Sigmoid colon (tissue), 4 donors: Measurements from ENCODE around the gene ZNF219.

Experiments used
- EP300 ChIP-seq, 4 donors: sonication (generic); formaldehyde crosslinking; IDR thresholded peaks; one replicate each; pipeline ENCODE4 v1.6.1; 2017; ENCODE audit warnings: antibody characterized with exemption in 4 of 4
- TF ChIP-seq, protein P1 (sequence below), 4 experiments: fragments of 450-650 bp in 3 of 4; fragments of 200-600 bp in 1 of 4; IDR thresholded peaks; one replicate each; pipeline ENCODE4 v1.5.1; 2016 to 2019; ENCODE audit warnings: antibody characterized with exemption in 4 of 4, mild to moderate bottlenecking in 3 of 4, moderate library complexity in 2 of 4

DNA sequence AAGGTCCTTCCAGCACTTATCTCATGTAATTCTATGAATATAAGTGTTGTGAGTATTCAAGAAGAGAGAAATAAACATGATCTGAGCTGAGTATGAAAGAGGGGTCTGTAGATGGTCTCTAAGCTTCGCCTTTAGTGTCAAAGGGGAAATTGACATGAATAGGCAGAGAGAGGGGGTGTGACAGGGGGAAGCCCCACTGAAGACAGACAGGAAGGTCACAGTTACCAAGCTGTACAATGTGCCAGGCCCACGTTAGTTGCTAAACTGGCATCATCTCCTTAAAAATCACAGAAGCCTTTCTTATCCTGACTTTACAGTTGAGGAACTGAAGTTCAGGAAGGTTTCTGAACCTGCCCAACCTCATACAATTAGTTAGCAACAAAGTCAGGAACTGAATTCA is 20.8 kb downstream of the ZNF219 start:
- no peak for TF ChIP-seq EP300 (IDR thresholded peaks at IDR 0.05)
- TF ChIP-seq, protein P1, sequence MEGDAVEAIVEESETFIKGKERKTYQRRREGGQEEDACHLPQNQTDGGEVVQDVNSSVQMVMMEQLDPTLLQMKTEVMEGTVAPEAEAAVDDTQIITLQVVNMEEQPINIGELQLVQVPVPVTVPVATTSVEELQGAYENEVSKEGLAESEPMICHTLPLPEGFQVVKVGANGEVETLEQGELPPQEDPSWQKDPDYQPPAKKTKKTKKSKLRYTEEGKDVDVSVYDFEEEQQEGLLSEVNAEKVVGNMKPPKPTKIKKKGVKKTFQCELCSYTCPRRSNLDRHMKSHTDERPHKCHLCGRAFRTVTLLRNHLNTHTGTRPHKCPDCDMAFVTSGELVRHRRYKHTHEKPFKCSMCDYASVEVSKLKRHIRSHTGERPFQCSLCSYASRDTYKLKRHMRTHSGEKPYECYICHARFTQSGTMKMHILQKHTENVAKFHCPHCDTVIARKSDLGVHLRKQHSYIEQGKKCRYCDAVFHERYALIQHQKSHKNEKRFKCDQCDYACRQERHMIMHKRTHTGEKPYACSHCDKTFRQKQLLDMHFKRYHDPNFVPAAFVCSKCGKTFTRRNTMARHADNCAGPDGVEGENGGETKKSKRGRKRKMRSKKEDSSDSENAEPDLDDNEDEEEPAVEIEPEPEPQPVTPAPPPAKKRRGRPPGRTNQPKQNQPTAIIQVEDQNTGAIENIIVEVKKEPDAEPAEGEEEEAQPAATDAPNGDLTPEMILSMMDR (IDR thresholded peaks at IDR 0.05): no peak
